Activated T-cell treated with anti-CD3 and anti-CD28 coated beads for 48 hours (primary cell): Measurements from ENCODE around the gene ABCB8.
"Not testable (repeated sequence)": the region's sequence is repeated elsewhere in the genome, so short reads cannot be mapped to it uniquely, and the experiment has no call there.

ENCODE experiments used
- DNase-seq: peaks from one replicate; pipeline ENCODE4 v3.0.0-alpha.2; 2020; ENCODE audit warnings: low read depth

Gene ABCB8

DNA sequence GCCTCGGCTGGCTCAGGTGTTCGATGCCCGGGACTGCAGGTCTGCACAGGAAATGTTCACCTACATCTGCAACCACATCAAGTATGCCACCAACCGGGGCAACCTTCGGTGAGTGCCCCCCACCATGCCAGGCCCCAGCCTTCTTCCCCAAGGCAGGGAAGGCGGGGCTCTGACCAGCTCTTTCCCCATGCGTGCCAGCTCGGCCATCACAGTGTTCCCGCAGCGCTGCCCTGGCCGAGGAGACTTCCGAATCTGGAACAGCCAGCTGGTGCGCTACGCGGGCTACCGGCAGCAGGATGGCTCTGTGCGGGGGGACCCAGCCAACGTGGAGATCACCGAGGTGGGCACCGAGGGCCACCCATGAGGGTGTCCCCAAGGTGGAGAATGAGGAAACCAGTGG is 29.9 kb upstream of the ABCB8 start:
- DNase-seq, result no peak

DNA sequence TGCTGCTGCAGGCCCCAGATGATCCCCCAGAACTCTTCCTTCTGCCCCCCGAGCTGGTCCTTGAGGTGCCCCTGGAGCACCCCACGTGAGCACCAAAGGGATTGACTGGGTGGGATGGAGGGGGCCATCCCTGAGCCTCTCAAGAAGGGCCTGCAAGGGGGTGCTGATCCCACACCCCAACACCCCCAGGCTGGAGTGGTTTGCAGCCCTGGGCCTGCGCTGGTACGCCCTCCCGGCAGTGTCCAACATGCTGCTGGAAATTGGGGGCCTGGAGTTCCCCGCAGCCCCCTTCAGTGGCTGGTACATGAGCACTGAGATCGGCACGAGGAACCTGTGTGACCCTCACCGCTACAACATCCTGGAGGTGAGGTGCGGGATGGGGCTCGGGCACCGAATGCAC is 29.2 kb upstream of the ABCB8 start:
- no peak for DNase-seq

DNA sequence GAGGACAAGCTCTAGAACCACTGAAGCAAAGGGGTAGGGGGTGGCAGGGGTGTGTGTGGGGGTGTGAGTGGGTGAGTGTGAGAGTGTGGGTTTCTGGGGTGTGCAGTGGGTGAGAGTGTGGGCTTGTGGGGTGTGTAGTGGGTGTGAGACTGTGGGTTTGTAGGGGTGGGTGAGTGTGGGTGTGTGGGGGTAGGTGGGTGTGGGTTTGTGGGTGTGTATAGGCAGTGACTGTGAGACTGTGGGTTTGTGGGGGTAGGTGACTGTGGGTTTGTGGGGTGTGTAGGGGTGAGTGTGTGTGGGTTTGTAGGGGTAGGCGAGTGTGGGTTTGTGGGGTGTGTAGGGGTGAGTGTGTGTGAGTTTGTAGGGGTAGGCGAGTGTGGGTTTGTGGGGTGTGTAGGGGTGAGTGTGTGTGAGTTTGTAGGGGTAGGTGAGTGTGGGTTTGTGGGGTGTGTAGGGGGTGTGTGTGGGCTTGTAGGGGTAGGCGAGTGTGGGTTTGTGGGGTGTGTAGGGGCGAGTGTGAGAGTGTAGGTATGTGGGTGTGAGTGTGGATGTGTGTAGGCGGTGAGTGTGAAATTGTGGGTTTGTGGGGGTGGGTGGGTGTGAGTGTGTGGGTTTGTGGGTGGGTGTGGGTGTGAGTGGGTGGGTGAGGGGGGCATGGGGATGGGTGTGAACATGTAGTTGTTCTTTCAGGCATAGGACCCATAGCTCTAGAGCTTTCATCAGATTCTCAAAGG is 28.6 kb upstream of the ABCB8 start:
- DNase-seq, result no peak

DNA sequence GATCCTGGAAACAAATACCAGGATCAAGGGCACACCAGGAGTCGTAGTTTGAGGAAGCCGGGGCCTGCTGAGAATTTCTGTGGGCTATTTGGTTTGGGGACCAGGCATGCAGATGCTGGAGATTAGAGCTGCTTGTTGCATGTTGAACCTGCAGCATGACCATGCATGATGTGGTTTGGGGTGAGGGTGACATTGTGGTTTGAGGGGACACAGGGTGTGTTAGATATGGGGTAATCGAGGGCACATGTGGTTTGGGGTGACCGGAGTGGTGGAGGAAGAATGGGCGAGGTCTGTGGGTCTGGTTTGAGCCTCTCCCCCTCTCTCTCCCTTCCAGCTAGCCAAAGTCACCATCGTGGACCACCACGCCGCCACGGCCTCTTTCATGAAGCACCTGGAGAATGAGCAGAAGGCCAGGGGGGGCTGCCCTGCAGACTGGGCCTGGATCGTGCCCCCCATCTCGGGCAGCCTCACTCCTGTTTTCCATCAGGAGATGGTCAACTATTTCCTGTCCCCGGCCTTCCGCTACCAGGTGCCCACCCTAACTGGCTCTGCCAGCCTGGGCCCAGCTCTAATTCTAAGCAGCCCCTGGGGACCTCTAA is 27.3 kb upstream of the ABCB8 start:
- no peak for DNase-seq

DNA sequence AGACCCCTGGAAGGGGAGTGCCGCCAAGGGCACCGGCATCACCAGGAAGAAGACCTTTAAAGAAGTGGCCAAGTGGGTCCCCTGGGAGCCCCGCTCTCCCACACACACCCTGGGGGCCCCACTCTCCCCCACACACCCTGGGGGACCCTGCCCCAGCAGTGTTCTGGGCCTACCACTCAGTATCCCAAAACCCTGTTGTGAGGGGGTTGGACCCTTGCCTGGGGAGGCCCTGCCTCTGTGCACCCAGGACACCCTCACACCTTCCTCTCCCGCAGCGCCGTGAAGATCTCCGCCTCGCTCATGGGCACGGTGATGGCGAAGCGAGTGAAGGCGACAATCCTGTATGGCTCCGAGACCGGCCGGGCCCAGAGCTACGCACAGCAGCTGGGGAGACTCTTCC is 26.7 kb upstream of the ABCB8 start:
- no peak for DNase-seq

DNA sequence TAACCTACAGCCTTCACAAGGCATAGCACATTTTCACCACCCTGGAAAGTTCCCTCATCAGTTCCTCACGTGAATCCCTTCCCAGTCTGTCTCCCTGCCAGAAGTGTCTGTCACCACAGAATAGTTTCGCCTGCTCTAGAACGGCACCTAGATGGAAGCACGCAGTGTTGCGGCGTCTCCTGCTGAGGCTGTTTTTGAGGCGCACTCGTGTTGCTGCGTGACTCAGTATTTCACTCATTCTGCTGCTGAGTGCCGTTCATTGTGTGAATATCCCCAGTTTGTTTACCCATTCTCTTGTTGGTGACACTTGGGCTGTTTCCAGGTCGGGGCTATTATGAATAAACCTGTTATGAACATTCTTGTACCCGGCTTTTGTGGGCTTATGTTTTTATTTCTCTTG is 24.7 kb upstream of the ABCB8 start:
- no peak for DNase-seq

DNA sequence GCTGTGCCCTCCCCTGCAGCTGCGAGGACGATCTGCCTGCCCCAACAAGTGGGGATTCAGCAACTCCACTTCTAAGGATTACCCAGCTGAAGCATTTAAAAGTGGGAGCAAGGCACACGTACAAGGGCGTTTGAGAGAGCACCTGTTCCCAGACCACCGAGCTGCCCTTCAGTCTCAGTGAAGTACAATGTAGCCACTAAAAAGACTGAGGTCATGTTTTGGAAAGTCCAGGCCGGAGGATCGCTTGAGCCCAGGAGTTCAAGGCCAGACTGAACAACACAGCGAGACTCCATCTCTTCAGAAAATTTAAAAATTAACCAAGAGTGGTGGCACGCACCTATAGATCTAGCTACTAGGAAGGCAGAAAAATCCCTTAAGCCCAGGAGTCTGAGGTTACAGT is 22.7 kb upstream of the ABCB8 start:
- no peak for DNase-seq

DNA sequence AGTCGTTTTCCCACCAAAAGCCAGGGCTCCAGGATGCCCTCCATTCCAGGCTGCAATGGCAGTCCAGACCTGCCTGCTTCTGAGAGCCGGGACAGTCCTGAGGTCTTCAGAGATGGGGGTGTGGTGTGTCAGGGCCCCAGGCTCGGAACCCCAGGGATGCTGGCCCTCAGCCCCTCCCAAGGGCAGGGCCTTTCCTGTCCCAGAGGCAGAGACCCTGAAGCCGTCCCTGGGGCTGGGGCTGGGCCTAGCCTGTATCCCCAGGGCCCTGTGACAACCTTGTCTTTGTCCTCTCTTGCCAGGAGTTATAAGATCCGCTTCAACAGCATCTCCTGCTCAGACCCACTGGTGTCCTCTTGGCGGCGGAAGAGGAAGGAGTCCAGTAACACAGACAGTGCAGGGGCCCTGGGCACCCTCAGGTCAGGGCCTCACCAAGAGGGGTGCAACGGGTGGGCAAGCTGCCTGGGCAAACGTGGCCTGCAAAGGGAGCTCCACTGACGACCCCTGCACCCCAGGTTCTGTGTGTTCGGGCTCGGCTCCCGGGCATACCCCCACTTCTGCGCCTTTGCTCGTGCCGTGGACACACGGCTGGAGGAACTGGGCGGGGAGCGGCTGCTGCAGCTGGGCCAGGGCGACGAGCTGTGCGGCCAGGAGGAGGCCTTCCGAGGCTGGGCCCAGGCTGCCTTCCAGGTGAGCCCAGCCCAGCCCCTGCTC is 21.5 kb upstream of the ABCB8 start:
- DNase-seq, result no peak

DNA sequence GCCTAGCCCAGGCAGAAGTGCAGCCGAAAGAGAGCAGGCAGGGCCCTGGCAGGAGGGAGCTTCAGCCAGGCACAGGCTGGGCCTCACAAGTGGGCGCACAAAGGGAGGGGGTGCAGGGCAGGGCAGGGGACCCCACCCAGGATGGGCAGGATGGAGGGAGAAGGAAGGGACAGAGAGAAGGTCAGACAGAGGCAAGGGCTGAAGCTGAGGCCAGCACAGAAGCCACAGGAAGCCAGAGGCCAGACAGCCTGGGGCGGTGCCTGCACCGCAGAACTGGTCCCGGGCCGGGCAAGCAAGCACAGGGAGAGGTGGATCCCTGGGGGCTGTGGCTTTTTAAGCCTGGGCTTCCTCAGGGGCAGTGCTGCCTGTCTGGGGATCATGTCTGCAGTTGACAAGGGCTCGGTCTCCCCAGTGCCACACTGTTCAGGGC is 20.8 kb upstream of the ABCB8 start:
- DNase-seq, result no peak

DNA sequence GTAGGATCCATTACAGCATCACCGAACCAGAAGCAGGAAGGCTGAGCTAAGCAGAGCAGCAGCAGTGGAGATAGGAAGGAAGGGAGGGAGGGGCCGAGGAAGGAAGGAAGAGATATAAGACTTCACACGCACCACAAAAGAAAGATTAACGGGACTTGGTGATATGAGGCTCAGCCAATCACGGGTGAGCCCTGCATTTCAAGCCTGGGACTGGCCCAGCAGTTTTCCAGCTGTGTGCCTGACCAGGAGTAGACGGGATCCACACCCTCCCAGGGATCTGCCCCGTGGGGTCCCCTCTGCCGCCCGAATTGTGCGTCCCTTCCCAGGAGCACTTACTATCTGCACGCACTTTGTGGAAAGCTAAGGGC is 20.1 kb upstream of the ABCB8 start:
- no peak for DNase-seq

DNA sequence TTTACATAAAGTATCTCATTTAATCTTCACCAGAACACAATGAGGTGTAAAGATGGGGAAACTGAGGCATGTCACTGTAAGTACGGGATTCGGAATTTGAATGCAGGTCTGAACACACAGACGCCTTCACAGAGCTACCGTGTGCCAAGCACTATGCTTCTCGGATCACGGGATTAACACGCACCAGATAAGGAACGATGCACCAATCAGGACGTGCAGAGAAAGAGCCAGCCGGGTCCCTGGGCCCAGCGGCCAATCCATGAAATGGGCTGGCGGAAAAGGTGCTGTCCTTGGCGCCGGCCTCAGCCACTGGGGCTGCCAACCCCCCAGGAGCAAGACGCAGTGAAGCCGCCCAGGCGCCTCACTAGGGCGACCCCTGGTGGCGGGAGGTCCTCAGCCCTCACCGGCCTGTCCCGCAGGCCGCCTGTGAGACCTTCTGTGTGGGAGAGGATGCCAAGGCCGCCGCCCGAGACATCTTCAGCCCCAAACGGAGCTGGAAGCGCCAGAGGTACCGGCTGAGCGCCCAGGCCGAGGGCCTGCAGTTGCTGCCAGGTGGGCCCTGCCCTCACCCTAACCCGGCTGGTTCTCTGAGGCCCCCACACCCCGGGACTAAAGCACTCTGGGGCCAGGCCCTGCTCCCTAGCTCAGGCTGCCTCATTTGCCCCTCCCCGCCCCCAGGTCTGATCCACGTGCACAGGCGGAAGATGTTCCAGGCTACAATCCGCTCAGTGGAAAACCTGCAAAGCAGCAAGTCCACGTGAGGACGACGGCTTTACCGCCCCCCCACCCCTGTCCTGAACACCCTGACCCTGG is 19.5 kb upstream of the ABCB8 start:
- DNase-seq, result peak; percentile 86

DNA sequence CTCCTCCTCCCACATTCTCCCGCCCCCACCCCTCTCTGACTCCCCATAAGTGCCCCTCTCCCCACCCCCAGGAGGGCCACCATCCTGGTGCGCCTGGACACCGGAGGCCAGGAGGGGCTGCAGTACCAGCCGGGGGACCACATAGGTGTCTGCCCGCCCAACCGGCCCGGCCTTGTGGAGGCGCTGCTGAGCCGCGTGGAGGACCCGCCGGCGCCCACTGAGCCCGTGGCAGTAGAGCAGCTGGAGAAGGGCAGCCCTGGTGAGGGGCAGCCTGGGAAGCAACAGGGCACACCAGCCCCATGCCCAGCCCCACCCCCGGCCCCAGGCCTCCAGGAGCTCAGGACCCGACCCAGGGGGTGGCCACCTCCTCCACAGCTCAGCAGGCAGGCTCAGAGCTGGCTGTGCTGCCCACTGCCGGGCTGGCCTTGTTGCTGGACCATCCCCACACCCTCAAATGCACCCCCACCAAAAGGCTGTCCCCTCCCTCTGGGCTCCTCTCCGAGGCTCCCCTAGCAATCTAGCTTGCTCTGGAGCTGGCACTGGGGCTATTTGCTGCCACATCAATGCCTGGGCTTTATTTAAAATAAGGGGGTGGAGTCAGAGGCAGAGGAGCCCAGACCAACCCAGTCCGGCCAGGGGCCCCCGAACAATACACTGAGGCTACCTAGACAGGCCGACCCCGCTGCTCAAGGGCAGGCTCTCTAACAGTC is 18.8 kb upstream of the ABCB8 start:
- no peak for DNase-seq

DNA sequence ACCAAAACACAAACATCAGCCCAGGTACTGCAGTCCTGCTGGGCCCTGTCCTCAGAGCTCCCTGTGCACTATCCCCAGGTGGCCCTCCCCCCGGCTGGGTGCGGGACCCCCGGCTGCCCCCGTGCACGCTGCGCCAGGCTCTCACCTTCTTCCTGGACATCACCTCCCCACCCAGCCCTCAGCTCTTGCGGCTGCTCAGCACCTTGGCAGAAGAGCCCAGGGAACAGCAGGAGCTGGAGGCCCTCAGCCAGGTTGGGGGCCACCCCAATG is 18.3 kb upstream of the ABCB8 start:
- DNase-seq, result no peak

DNA sequence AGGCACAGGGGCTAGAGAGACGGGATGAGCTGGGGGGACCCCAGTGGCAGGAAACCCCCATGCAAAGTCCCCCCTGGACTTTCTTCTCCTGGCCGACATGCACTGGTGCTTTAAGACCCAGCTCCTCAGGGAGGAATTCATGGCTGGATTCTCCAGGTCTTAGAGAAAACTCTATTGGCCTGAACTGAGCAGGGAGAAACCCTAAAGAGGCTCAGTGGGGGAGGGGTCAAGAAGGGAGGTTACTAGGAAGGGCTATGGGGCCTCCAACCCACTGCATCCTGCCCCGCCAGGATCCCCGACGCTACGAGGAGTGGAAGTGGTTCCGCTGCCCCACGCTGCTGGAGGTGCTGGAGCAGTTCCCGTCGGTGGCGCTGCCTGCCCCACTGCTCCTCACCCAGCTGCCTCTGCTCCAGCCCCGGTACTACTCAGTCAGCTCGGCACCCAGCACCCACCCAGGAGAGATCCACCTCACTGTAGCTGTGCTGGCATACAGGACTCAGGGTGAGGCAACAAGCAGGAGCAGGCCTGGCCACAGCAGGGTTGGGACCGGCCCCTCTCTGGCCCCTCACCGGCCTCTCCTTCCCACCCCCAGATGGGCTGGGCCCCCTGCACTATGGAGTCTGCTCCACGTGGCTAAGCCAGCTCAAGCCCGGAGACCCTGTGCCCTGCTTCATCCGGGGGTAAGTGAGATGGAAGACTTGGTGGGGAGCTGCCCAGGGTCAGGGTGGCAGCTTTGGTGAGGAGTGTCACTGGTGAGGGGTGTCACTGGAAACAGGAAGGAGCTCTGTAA is 17.7 kb upstream of the ABCB8 start:
- DNase-seq, result no peak

DNA sequence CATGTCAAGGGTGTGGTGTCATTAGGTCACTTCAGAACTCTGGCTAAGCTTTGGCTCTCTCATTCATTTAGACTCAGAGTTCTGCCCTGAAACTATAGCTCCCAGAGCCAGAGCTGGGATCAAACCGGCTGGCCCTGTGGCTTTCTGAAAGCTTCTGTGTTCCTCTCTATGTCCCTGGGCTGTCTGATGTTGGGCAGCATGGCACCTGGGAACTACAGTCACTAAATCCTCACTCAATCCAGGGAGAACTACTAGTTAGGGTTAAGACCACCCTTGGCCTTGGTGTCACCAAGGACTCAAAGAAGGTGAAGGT is 17.2 kb upstream of the ABCB8 start:
- no peak for DNase-seq

DNA sequence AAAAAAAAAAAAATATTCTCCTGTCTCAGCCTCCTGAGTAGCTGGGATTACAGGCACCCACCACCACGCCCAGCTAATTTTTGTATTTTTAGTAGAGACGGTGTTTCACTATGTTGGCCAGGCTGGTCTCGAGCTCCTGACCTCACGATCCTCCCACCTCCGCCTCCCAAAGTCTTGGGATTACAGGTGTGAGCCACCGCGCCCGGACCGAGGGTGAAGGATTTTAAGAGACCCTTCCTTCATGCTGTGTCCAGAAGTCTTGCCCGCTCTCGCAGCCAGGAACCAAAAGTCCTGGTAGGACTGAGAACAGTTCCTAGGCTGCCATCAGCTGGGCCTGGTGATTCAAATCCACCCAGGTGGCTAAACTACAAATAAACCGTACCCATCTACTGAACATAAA is 16.6 kb upstream of the ABCB8 start:
- DNase-seq, result not testable (repeated sequence)

DNA sequence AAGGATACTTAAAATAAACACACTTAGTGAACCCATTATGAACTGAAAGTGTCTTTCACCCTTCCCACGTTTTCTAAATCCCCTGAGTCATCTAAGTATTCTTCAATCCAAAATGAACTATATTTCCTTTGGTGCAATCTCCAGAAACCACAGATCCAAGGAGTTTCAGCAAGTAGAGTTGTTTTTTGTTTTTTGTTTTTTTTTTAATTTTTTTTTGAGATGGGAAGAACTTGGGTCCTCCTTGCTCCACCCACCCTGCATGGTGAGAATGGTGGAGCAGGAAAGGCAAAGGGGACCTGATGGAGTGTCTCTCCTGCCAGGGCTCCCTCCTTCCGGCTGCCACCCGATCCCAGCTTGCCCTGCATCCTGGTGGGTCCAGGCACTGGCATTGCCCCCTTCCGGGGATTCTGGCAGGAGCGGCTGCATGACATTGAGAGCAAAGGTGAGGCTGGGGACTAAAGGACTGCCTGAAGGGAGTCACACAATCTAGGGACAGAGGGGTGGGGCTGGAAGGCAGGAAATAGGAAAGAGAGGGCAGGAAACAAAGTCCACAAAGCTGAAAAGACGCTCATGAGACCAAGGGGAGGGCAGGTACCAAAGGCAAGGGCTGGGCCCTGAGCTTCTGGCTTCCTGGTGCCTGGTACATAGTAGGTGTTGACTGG is 16.1 kb upstream of the ABCB8 start:
- no peak for DNase-seq

DNA sequence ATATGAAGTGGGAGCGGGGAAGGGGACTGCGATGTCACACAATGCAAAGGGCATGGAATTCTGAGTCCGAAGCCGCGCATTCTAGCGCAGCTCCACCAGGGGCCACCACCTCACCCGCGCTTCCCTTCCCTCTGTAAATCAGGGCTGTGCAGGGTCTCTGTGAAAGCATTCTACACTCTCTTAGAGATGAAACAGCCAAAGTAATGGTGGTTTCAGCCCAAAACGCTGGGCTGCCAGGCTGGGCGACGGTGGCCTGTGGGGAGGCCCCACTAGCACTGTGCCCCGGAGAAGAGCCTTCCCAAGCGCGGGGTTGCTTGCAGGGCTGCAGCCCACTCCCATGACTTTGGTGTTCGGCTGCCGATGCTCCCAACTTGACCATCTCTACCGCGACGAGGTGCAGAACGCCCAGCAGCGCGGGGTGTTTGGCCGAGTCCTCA is 15.3 kb upstream of the ABCB8 start:
- DNase-seq, result no peak

DNA sequence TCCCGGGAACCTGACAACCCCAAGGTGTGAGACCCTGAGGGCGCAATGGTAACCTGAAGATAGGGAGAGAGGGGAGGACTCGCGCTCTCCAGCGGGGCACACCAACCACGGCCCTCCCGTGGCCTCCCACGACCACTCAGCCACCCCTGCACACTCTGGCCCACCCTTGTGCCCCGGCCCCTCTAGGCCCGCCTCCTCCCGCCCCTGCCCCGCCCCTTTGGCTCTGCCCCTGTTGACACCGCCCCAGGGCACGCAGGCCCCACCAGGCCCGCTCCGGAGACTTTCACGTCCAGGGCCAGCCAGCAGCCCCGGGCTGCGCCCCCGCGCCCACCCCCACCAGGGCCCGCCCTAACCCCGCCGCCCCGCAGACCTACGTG is 14.9 kb upstream of the ABCB8 start:
- no peak for DNase-seq

DNA sequence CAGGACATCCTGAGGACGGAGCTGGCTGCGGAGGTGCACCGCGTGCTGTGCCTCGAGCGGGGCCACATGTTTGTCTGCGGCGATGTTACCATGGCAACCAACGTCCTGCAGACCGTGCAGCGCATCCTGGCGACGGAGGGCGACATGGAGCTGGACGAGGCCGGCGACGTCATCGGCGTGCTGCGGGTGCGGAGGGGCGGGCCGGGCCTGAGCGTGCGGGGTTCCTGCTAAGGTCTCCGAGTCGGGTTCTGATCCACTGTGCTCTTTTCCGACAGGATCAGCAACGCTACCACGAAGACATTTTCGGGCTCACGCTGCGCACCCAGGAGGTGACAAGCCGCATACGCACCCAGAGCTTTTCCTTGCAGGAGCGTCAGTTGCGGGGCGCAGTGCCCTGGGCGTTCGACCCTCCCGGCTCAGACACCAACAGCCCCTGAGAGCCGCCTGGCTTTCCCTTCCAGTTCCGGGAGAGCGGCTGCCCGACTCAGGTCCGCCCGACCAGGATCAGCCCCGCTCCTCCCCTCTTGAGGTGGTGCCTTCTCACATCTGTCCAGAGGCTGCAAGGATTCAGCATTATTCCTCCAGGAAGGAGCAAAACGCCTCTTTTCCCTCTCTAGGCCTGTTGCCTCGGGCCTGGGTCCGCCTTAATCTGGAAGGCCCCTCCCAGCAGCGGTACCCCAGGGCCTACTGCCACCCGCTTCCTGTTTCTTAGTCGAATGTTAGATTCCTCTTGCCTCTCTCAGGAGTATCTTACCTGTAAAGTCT is 14.3 kb upstream of the ABCB8 start:
- DNase-seq, result peak; percentile 84
